Activated T-helper 1 cell treated with anti-CD3 and anti-CD28 coated beads, Interleukin-12 subunit alpha, Interleukin-12 subunit beta, Interleukin-2, Interleukin-4 antibody, amounts not matched to agents 30 ng/mL and 10 ng/mL and 1 ng/mL, durations not matched to agents 14 hours and 24 hours and 36 hours (primary cell): Measurements from ENCODE around the gene ELOVL1. TPM values are rescaled to one million over a fixed set of nuclear protein-coding genes. Genes with fewer than 3 reads are reported as not detected.
"Not testable (repeated sequence)": the region's sequence is repeated elsewhere in the genome, so short reads cannot be mapped to it uniquely, and the experiment has no call there.

Source experiments
- DNase-seq: peaks from one replicate; pipeline ENCODE4 v3.0.0; 2021; ENCODE audit warnings: low spot score
- H3K27ac Mint-ChIP-seq: one replicate; pipeline ENCODE4 v1.8.0; 2021; ENCODE audit warnings: mild to moderate bottlenecking, mixed read lengths
- H3K27me3 Mint-ChIP-seq: one replicate; pipeline ENCODE4 v1.8.0; 2022; ENCODE audit warnings: mild to moderate bottlenecking, moderate library complexity, mixed read lengths; ENCODE audit not compliant: insufficient read depth
- H3K36me3 Mint-ChIP-seq: one replicate; pipeline ENCODE4 v1.8.0; 2021; ENCODE audit warnings: low read depth, mixed read lengths
- H3K4me1 Mint-ChIP-seq: one replicate; pipeline ENCODE4 v1.8.0; 2021; ENCODE audit warnings: low read depth, mixed read lengths
- H3K4me3 Mint-ChIP-seq: one replicate; pipeline ENCODE4 v1.8.0; 2021; ENCODE audit warnings: mild to moderate bottlenecking, moderate library complexity, mixed read lengths
- H3K9me3 Mint-ChIP-seq: one replicate; pipeline ENCODE4 v1.8.0; 2021; ENCODE audit warnings: mixed read lengths
- intact Hi-C: fragments of 100-400 bp; cut with micrococcal nuclease; formaldehyde crosslinking; loops from one replicate; pipeline ENCODE4 v1.15.1; 2024
- total RNA-seq: library from RNA; stranded (reverse); gene quantifications from 2 replicates; pipeline ENCODE4 v1.2.3, GENCODE V29; 2022

Gene ELOVL1
- 81.8 and 85.7 TPM in 2 replicates for total RNA-seq

DNA sequence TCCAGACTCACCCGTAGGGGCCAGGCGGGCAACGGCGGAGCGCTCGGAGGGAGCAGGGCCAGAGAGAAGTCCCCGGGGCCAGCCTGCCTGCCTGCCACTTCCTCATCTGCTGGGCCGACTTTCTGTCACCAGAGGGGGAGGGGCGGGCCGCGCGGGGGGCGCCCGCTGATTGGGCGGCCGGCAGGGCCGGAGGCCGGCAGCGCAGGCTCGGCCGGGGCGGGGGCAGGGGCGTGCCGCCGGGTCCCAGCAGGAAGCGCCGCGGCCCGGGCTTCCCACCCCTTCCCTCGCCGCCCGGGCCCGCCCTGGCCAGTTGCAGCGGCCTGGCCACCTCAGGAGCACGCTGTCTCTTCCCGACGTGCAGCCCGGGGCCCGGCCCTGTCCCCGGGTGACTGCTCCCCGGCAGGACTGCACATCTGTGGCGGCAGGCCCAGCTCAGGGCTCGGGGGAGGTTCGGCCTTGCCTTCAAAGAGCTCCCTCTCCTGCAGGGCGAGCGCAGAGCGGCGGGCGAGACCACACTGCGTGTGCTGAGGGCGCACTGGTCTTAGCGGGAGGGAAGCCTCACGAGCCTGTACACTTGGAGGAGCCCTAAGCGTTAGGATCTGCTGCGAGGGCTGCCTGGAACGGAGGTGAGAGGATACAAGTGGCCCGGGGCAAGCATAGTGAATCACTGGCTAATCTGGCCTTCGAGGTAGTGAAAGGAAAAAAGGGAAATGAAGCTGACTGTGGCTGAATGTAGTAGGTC is at the start of gene ELOVL1:
Gene ELOVL1, minus strand, starts transcription at position 108 of the 742 bp plus-strand sequence. CDS start 2,402 bp downstream, outside the sequence.
- Mint-ChIP-seq H3K9me3 (no peaks in the 10 kb centered on the region), H3K4me3 (peak within 1 kb of the TSS; percentile 92), H3K27ac (peak within 1 kb of the TSS; percentile 86), H3K4me1 (peaks cover 43% of the 10 kb centered on the region), H3K27me3 (no peaks in the 10 kb centered on the region), H3K36me3 (peaks cover 33% of the 10 kb centered on the region)
- DNase-seq = peak; percentile 85
- intact Hi-C loops = loop anchor here (1.0 to 10.0 kb wide), 13 partner anchors 10 to 686 kb away; partner anchors contain the start of genes ATP6V0B, B4GALT2, CDC20 and CFAP57

DNA sequence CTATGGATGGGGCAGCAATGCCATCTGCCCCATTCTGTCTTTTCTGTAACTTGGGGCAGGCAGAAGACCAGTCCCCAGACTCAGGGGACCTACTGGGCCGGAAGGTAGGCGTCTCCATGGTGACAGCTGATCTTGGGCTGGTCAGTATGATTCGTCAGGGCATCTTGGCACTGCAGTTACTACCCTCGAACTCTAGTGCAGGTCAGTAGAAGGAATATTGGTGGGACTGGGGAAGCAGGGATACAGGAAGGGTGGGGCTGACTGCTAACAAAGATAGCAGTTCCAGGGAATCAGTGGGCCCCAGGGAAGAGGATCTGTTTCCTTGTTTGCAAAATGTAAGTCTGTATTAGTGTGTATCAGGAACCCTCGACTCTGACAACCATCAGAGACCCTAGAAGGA is 48.1 kb upstream of the ELOVL1 start:
- Mint-ChIP-seq H3K27me3 (no peaks in the 10 kb centered on the region), H3K36me3 (peaks cover 14% of the 10 kb centered on the region), H3K27ac (no peak overlapping the region), H3K4me3 (no peak overlapping the region), H3K4me1 (no peaks in the 10 kb centered on the region), H3K9me3 (no peaks in the 10 kb centered on the region)
- DNase-seq = no peak
- intact Hi-C loops = no loop called here

DNA sequence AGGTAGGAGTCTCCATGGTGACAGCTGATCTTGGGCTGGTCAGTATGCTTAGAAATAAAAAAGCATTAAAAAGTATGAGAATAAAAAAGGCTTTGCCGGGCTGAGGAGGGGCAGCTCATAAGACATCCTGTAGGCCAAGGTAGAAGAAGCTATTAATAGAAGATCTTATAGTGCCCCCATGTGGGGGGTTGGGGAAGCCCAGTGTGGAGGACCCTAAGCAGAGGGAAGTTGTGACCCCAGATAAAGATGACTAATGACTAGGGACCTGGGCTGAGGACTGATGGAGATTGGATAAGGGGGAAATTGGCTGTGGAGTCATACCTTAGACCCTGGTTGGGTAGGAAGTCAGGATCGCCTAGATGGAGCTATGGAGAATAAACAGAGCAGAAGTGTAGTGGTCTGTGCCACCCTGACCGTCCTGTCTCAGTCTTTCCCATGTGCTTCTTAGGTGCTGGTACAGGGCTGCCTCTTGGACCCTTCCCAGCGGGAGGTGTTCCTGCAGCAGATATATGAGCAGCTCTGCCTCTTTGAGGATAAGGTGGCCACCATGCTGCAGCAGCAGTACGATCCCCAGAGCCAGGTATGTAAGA is 46.9 kb upstream of the ELOVL1 start:
- no peak overlapping the region for H3K4me3 Mint-ChIP-seq
- intact Hi-C loops = loop anchor here (1.0 kb wide), 3 partner anchors 56 to 187 kb away; partner anchors contain the start of gene CDC20
- no peaks in the 10 kb centered on the region for H3K4me1 Mint-ChIP-seq
- no peaks in the 10 kb centered on the region for H3K9me3 Mint-ChIP-seq
- H3K36me3 Mint-ChIP-seq = peaks cover 11% of the 10 kb centered on the region
- peak overlapping the region; percentile 10 for H3K27ac Mint-ChIP-seq
- DNase-seq = peak; percentile 22
- H3K27me3 Mint-ChIP-seq = no peaks in the 10 kb centered on the region

DNA sequence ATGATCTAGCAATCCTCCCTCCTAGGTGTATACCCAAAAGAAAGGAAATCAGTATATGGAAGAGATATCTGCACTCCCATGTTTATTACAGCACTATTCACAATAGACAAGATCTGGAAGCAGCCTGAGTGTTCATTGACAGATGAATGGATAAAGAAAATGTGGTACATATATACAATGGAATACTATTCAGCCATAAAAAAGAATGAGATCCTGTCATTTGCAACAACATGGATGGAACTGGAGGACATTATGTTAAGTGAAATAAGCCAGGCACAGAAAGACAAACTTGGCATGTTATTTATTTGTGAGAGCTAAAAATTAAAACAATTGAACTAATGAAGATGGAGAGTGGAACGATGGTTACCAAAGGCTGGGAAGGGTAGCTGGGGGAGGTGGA is 45.6 kb upstream of the ELOVL1 start:
- DNase-seq, intact Hi-C loops, H3K27me3 Mint-ChIP-seq, H3K27ac Mint-ChIP-seq, H3K4me3 Mint-ChIP-seq, H3K4me1 Mint-ChIP-seq, H3K9me3 Mint-ChIP-seq: not testable (repeated sequence)
- H3K36me3 Mint-ChIP-seq = peaks cover 18% of the 10 kb centered on the region

DNA sequence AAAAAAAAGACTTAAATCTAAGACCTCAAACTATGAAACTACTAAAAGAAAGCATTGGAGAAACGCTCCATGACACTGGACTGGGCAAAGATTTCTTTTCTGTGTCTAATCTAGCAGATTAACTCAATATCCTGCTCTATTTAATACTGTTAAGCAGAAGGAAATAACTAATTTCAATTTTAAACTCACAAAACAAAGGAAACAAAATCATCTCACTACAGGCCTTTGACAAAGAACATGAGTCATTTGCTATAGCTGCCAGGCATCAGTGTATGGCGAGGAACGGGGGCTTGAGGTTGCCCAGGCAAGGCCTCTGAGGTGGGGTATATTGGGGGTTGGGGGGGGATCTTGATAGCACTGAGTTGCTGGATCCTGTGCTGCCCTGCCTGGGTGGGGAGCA is 42.8 kb upstream of the ELOVL1 start:
- no peak for DNase-seq
- intact Hi-C loops = no loop called here
- no peak overlapping the region for H3K4me3 Mint-ChIP-seq
- H3K4me1 Mint-ChIP-seq = no peaks in the 10 kb centered on the region
- no peak overlapping the region for H3K27ac Mint-ChIP-seq
- peaks cover 26% of the 10 kb centered on the region for H3K36me3 Mint-ChIP-seq
- no peaks in the 10 kb centered on the region for H3K9me3 Mint-ChIP-seq
- H3K27me3 Mint-ChIP-seq = no peaks in the 10 kb centered on the region

DNA sequence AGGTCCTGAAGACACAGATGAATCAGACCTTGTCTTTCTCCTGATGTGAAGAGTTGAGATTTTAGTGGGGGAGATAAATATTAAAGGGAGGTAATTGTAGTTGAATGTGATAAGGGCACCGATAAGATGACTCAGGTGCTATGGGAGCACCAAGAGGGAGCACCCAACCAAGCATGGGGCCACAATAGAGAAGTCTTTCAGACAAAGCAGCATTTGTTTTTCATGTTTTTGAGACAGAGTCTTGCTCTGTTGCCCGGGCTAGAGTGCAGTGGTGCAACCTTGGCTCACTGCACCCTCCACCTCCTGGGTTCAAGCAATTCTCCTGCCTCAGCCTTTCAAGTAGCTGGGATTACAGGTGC is 38.0 kb upstream of the ELOVL1 start:
- H3K4me1 Mint-ChIP-seq = no peaks in the 10 kb centered on the region
- H3K27ac Mint-ChIP-seq = no peak overlapping the region
- H3K4me3 Mint-ChIP-seq = no peak overlapping the region
- H3K36me3 Mint-ChIP-seq = peaks cover 33% of the 10 kb centered on the region
- no peak for DNase-seq
- H3K9me3 Mint-ChIP-seq = no peaks in the 10 kb centered on the region
- intact Hi-C loops = no loop called here
- no peaks in the 10 kb centered on the region for H3K27me3 Mint-ChIP-seq

DNA sequence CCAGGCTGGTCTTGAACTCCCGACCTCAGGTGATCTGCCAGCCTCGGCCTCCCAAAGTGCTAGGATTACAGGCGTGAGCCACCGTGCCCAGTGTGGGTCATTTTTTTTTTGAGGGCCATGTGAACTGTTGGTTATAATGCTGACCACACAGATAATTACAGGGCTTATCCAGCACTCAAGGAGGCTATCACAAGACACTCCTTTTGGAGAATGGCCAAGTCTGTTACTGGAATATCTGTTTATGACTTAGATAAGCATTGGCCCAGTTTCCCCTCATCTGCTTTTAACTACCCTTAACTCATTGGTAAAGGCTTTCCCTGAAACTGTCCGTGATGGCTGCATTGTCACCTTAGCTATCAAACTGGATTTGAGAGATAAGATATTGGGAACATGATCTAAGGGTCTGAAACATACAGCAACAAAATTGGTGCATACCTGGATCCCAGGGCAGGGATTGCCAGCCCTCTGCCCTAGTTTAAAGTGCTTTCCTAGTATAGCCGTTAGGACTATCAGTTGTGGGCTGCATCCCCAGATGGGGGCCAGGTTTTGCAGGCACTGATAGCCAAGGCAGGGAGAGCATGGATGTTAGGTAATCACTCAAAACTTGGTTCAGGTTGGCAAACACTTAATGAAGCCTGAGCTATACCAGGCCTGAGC is 37.5 kb upstream of the ELOVL1 start:
- Mint-ChIP-seq H3K36me3 (peaks cover 33% of the 10 kb centered on the region), H3K4me1 (no peaks in the 10 kb centered on the region), H3K27ac (no peak overlapping the region), H3K9me3 (no peaks in the 10 kb centered on the region), H3K27me3 (no peaks in the 10 kb centered on the region), H3K4me3 (no peak overlapping the region)
- intact Hi-C loops = no loop called here
- DNase-seq = no peak

DNA sequence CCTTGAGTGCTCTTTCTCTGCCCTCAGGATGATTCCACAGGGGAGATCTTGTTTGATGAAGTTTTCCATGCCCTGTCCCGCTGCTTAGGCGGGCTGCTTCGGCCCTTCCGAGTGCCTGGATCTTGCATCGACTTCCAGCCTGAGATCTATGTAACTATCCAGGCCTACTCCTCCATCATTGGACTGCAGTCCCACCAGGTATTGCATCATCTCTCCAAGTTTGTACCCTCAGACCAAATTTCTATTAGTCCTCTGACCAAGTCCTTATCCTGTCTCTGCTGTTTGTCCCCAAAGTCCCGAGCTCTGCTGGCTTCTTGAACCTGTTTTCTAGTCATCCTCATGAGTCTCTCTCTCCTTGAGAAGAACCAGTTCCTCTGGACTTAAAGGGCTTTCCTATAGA is 36.5 kb upstream of the ELOVL1 start:
- Mint-ChIP-seq H3K27ac (no peak overlapping the region), H3K9me3 (no peaks in the 10 kb centered on the region), H3K27me3 (no peaks in the 10 kb centered on the region), H3K4me3 (no peak overlapping the region), H3K36me3 (peaks cover 32% of the 10 kb centered on the region), H3K4me1 (no peaks in the 10 kb centered on the region)
- DNase-seq = no peak
- intact Hi-C loops = no loop called here

DNA sequence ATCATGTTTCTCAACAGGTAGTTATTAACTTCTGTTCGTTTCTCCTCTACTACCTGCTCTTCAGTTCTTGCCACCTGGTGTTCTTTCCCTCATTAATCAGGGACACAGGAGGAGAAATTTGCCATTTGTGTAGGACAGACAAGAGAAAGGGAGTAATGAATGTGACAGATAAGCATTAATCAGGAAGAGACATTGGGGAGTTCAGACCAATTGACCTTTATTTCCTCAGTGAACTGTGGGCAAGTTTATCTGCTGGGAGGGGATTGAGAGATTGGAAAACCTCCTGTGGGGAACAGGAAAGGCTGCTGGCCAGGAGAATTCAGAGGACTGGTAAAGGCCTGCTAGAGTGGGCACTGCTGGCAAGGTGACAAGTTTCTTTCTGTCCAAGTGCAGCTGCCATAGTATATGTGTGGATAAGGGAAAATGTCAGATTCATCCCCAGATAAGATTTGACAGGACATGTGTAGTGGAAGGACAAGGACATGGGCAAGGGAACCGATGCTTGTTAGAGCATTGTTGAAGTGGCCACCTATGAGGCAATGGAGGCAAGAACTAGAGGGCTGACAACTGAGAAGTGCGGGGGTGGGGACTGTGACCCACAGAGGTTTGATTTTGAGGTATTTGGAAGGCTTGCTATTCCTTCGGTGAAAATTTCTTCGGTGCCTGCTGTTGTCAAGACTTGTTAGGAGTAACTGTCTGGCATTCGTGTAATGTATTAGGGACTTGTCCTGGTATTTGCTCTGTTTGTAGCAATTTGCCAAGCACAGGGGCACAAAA is 34.5 kb upstream of the ELOVL1 start:
- peaks cover 6% of the 10 kb centered on the region for H3K4me1 Mint-ChIP-seq
- DNase-seq = no peak
- no peaks in the 10 kb centered on the region for H3K9me3 Mint-ChIP-seq
- no peaks in the 10 kb centered on the region for H3K27me3 Mint-ChIP-seq
- H3K4me3 Mint-ChIP-seq = no peak overlapping the region
- H3K27ac Mint-ChIP-seq = no peak overlapping the region
- intact Hi-C loops = no loop called here
- H3K36me3 Mint-ChIP-seq = peaks cover 27% of the 10 kb centered on the region

DNA sequence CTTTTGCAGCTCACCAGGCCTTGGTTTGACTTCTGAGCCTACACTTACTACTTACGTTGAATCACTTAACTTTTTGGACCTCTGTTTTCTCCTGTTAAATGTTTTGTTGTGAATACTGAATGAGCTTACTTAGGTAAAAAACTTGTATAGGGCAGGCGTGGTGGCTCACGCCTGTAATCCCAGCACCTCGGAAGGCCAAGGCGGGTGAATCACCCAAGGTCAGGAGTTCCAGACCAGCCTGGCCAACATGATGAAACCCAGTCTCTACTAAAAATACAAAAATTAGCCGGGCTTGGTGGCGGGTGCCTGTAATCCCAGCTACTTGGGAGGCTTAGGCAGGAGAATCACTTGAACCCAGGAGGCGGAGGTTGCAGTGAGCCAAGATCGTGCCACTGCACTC is 32.6 kb upstream of the ELOVL1 start:
- peaks cover 27% of the 10 kb centered on the region for H3K36me3 Mint-ChIP-seq
- H3K4me3 Mint-ChIP-seq, DNase-seq, intact Hi-C loops, H3K9me3 Mint-ChIP-seq, H3K4me1 Mint-ChIP-seq, H3K27ac Mint-ChIP-seq, H3K27me3 Mint-ChIP-seq: not testable (repeated sequence)

DNA sequence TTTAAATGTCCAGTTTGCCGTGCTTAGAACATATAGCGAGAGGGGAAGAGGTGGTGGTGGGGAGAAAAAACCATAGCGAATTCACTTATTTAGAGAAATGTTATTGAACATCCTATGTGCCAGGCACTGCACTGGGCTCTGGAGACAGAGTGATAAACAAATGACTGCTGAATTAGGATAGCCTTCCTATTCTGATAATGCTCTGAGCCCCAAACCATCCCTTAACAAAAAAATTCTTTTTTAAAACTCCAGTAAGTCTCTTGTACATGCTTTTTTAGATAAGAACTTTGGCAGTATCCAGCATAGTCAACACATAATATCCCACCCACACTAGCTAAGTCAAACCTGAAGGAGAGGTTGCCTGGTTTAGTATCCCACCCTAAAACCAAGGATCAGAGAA is 30.4 kb upstream of the ELOVL1 start:
- no peak for DNase-seq
- Mint-ChIP-seq H3K36me3 (peaks cover 18% of the 10 kb centered on the region), H3K27ac (no peak overlapping the region), H3K4me3 (no peak overlapping the region), H3K9me3 (no peaks in the 10 kb centered on the region), H3K4me1 (peaks cover 6% of the 10 kb centered on the region), H3K27me3 (no peaks in the 10 kb centered on the region)
- intact Hi-C loops = no loop called here

DNA sequence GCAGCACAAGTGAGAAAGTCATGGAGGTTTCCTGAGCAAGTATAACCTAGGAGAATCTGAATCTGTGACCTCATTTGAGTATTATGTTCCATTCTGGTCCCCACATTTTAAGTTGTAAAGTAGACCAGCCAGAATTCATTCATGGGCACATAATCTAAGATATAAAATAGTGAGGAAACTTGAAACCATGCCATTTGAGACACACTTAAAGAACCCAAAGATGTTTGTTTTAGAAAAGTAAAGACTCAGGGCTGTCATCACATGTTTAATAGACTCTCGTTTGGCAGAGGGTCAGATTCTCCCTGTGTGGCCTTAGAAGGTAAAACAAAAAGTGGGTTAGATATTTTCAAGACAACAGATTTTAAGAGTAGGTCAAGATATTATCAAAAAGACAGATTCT is 28.2 kb upstream of the ELOVL1 start:
- Mint-ChIP-seq H3K27ac (no peak overlapping the region), H3K36me3 (peaks cover 13% of the 10 kb centered on the region), H3K9me3 (no peaks in the 10 kb centered on the region), H3K27me3 (no peaks in the 10 kb centered on the region), H3K4me3 (no peak overlapping the region), H3K4me1 (peaks cover 14% of the 10 kb centered on the region)
- intact Hi-C loops = no loop called here
- no peak for DNase-seq

DNA sequence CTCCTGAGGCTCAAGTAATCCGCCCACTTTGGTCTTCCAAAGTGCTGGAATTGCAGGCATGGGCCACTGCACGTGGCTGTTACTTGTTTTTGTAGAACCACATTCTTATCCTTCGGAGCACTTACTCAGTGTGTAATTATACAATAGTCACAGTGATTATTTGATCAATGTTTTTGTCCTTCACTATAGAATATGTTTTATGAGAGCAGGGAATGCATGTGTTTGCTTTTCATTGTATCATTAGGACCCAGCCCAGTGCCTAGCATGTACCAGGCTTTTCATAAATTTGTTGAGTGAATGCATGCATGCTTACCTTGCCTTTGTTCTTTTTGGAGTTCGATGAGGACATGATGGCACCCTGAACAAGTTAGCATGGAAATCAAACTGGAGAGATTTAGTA is 27.7 kb upstream of the ELOVL1 start:
- intact Hi-C loops = no loop called here
- Mint-ChIP-seq H3K27ac (no peak overlapping the region), H3K36me3 (peaks cover 14% of the 10 kb centered on the region), H3K4me1 (peaks cover 17% of the 10 kb centered on the region), H3K4me3 (no peak overlapping the region), H3K27me3 (no peaks in the 10 kb centered on the region), H3K9me3 (no peaks in the 10 kb centered on the region)
- no peak for DNase-seq
